ENCODE measurements around the gene MS4A12. TPM values are rescaled to one million over a fixed set of nuclear protein-coding genes. Genes with fewer than 3 reads are reported as not detected.

Gene MS4A12
- total RNA-seq = not detected in 2 replicates

DNA sequence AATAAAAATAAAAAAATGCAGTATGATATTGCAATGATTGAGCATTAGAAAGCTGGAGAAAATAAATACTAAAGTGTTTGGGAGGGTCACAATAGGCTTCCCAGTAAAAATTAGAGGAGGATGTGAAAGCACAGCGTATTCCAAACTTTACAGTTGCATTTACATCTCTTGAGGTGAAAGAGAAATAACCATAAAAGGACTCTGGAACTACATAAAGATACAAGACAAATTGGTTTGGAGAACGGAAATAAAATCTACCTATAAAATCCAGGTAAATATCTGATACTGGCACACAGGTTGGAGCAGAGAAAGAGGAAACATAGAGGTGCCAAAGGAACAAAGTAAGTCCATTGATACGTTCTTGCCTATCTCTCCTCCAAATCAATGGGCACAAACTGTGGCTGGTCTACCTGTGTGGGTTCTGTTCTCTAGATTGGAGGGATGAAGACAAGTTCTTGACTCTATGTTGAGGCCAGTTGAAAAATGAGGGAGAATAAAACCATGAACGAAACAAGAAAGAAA, at the start of gene MS4A12:
MS4A12 (plus strand) TSS at position 291 of the 522 bp plus-strand sequence. CDS start 4,541 bp downstream, outside the sequence.

DNA sequence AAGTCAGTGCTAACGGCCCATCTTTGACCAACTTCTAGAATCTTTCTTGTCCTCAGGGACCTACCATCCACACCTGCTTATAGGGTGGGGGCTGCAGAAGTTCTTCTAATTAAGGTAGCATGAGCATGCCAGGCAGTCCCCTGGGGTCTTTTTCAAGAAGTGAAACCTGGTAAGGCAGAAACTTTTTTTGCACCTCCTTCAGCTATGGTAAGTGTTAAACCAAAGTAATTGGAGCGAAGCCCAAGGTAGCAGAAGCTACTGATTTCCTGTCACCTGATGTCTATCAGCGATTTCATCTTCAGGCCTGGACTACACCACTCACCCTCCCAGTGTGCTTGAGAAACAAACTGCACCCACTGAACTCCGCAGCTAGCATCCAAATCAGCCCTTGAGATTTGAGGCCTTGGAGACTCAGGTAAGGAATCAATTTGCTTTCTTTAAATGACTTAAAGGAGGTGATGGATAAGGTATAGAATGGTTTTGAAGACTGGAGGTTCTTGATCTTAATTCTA, 37.0 kb upstream of the MS4A12 start, which contains the start of gene MS4A1:
MS4A1 (plus strand) TSS at position 317 of the 512 bp plus-strand sequence. CDS start 6,528 bp downstream, outside the sequence.

GRCh38 chr11:60515144-60515855, 22.7 kb downstream of the MS4A12 start, which contains the start of gene MS4A13:
Gene MS4A13, plus strand, starts transcription at chr11:60515392. Its CDS starts 2,692 bp downstream, at chr11:60518084.

Other genes starting within 250 kb of the MS4A12 start
- not detected in 2 replicates for gene MS4A4E, start 249.6 kb upstream of the MS4A12 start, total RNA-seq
- gene MS4A4A, start 212.1 kb upstream of the MS4A12 start, total RNA-seq = not detected in 2 replicates
- gene MS4A6E, start 165.5 kb upstream of the MS4A12 start, total RNA-seq = not detected in 2 replicates
- not detected in 2 replicates for gene MS4A7, start 114.2 kb upstream of the MS4A12 start, total RNA-seq
- not detected in 2 replicates for gene MS4A14, start 96.3 kb upstream of the MS4A12 start, total RNA-seq
- not detected in 2 replicates for gene MS4A5, start 63.2 kb upstream of the MS4A12 start, total RNA-seq
- gene MS4A1, start 36.9 kb upstream of the MS4A12 start, total RNA-seq = not detected in 2 replicates
- not detected in 2 replicates for gene MS4A13, start 22.6 kb downstream of the MS4A12 start, total RNA-seq
- not detected in 2 replicates for gene MS4A8, start 206.8 kb downstream of the MS4A12 start, total RNA-seq
- not detected in 2 replicates for gene MS4A18, start 231.9 kb downstream of the MS4A12 start, total RNA-seq

Measured in mammary microvascular endothelial cell (primary cell).